HG03139 (cell line): ENCODE measurements around the gene MYO9B.
"Not testable (repeated sequence)": the region's sequence is repeated elsewhere in the genome, so short reads cannot be mapped to it uniquely, and the experiment has no call there.

Source experiments
- ATAC-seq: cut with Tn5 transposase; IDR thresholded peaks from one replicate; pipeline ENCODE4 v1.9.1; 2021; ENCODE audit not compliant: unreplicated experiment

The MYO9B gene

DNA sequence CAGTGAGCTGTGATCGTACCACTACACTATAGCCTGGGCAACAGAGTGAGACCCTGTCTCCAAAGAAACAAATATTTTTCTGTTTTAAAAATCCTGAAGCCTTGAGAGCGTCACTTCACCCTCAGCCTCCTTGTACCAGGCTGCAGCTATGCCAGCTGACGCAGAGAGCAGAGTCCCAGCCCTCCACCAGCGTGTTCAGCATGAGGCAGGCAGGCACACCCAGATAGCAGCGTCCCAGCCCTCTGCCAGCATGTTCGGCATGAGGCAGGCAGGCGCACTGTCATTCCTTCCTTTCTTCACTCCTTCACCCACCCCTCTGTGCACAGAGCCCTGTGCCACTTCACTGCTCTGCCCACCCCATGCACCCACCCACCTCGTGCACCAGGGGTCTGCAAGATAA is 96.3 kb downstream of the MYO9B start:
- ATAC-seq, result no peak

DNA sequence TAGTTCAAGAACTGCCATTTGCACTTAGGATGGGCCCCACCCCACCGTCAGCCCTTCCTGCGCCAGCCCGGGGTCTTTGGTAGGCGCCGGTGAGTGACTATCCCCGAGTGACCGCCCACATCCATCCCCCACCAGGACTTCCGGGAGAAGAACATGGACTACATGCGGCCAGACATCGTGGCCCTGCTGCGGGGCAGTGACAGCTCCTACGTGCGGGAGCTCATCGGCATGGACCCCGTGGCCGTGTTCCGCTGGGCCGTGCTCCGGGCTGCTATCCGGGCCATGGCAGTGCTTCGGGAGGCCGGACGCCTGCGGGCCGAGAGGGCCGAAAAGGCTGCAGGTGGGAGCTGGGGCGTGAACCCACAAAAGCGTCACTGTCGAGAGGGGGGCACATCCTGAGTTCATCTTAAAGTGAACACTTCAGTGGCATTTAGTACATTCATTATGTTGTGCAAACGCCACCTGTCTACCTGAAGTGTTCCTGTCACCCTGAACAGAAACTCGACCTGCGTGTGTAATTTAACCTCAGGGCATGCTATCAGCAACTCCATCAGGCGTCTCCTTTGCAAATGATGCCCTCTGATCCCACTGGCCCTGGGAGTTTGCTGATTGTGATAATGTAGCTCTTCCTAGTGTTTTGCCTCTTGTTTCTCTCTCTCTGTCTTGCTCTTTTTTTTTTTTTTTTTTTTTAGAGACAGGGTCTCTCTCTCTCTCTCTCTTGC is 97.2 kb downstream of the MYO9B start:
- ATAC-seq, result no peak

DNA sequence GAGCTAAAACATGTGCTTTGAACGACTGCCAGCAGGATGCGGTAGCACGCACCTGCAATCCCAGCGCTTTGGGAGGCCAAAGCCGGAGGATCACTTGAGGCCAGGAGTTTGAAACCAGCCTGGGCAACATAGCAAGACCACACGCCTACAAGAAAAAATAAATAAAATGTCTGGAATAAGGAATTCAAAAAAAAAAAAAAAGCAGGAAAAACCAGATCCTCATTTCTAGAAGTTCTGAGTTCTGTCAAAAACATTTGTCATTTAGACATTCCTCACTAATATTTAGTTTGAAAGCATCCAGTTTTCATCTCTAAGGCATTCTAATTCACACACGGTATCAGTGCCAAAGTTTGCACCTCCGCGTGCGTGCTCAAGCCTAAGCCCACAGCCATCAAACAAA is 102.7 kb downstream of the MYO9B start:
- ATAC-seq, result no peak

DNA sequence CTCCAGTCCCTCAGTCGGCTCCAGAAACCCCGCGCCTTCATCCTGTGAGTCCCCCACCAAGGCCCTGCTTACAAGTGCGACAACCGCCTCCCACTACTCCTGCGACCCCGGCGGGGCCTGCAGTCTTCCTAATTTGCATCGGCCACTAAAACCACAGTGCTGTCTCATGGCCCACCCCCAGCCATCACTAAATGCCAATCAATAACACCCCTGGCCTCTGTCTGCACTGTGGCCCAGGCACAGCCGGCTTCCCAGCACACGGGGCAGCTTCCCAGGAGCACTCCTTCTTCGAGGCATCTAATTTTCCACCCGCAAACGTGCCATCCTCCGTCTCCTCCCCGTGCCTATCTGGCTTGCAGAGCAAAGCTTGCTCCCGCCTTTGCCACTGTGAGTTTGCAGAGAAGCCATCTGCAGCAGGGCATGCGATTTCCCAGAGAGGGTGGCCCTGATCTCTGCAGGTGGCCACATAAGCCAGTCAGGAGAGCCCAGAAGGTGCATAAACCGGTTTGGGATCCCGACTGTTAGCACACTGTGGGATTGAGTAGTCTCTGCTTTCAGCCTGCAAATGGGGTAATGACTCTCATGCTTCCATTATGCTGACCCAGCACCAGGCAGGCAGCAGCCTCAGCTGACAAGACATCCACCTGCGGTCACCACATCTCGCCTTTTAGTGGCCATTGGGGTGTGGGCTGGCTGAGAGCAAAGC is 105.6 kb downstream of the MYO9B start:
- no peak for ATAC-seq

DNA sequence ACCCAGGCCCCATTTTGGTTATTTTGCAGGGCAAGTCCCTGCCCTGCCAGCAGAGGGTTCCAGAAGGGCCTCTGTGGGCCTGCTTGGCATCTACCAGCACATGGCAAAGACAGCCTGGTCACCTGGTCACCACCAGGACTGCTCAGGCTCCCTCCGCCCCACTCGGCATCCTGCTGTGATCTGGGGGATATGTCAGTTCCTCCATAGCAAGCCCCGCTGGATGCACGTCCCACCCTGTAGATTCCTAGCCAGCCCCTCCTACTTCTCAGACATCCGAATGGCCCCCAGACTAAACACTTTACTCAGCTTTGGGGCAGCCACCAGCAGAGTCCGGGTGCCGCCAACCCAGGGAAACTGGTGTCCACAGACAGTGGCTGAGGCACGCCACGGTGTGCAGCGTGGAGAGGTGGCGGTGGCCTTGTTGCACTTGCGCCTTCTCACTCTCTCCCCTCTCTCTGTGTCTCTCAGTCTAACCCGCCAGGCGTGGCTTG is 107.7 kb downstream of the MYO9B start:
- ATAC-seq, result no peak

DNA sequence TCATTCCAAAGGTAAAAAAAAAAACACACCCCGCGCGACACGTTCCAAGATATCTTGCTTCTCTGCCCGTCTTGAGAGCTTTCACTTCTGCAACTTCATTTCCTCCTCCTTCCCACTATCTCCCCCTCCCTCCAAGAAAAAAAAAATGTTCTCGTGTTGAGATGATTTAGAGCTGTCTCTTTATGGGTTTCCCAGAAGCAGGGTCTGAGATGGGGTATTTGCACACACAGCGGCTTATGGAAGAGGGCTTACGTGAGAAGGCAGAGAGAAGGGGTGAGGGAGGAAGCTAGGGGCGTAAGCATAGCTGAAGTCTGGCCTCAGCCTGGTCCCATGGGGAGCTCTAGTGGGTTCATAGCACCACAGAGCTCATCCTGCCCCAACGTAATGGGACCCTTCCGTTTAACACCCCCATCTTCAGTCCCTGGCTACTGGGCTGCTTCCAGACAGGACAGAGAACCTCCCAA is 108.3 kb downstream of the MYO9B start:
- ATAC-seq, result no peak

DNA sequence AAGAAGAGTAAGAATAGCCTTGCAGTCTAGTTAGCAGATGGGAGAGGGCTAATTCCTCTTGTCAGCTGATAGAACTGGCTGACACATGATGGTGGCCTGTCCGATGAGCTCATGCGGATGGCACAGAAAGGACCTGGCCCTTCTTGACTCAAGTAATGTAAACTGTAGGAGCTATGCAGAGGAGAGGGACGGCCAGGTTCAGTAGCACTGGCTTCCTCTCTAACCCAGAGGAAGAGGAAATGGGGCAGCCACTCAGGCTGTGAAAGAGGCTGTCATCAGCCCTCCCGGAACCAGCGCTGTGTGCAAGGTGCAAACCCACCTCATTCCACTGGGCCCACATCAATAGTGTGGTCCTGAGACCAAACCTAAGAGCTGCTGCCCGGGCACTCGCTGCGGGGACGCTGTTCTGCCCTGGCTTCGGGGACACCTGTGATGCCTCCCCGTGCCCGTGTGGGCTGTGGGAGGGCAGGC is 108.8 kb downstream of the MYO9B start:
- no peak for ATAC-seq

DNA sequence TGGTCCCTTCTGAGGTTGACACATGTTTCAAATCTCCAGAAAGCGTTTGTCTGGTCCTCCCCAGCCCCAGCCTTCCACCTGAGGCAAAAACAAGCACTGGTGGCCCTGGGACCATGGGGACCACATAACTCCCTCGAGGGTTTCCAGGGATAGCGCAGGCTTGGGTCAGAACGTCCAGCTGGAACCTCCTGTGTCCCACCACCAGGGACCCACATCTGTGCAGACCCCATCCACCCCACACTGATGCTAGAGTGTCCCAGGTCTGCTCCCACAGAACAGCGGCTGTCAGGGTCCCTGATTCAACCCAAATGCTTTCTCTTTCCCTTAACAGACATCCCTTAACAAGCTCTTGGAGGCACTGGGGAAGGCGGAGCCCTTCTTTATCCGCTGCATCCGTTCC is 110.0 kb downstream of the MYO9B start:
- ATAC-seq, result no peak

DNA sequence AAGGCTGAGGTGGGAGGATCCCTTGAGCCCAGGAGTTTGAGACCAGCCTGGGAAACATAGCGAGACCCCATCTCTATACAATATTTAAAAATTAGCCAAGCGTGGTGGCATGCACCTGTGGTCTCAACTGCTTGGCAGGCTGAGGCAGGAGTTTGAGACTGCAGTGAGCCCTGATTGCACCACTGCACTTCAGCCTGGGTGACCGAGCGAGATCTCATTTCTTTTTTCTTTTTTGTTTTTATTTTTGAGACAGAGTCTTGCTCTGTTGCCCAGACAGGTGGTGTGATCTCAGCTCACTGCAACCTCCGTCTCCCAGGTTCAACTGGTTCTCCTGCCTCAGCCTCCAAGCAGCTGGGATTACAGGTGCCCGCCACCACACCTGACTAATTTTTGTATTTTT is 116.2 kb downstream of the MYO9B start:
- ATAC-seq, result not testable (repeated sequence)

DNA sequence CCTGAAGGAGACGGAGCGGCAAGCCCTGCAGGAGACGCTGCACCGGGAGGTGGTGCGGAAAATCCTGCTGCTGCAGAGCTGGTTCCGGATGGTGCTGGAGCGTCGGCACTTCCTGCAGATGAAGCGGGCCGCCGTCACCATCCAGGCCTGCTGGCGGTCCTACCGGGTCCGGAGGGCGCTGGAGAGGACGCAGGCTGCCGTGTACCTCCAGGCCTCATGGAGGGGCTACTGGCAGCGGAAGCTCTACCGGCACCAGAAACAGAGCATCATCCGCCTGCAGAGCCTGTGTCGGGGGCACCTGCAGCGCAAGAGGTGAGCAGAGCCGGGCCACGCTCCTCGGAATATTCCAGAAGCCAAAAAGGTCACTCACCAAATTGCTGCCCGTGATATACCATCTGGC is 117.2 kb downstream of the MYO9B start:
- ATAC-seq, result no peak

DNA sequence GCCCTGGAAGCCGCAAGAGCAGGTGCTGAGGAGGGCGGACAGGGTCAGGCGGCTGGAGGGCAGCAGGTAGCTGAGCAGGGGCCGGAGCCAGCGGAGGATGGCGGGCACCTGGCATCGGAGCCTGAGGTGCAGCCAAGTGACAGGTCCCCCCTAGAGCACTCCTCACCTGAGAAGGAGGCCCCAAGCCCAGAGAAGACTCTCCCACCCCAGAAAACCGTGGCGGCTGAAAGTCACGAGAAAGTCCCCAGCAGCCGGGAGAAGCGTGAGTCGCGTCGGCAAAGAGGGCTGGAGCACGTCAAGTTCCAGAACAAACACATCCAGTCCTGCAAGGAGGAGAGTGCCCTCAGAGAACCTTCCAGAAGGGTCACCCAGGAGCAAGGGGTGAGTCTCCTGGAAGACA is 119.0 kb downstream of the MYO9B start:
- ATAC-seq, result no peak

DNA sequence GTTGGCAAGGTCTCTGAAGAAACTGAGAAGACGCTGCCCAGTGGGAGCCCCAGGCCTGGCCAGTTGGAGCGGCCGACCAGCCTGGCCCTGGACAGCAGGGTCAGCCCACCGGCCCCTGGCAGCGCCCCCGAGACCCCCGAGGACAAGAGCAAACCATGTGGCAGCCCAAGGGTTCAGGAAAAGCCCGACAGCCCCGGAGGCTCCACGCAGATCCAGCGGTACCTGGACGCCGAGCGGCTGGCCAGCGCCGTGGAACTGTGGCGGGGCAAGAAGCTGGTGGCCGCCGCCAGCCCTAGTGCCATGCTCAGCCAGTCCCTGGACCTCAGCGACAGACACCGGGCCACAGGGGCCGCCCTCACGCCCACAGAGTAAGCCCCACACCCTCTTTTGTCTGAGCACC is 119.5 kb downstream of the MYO9B start:
- ATAC-seq, result no peak

DNA sequence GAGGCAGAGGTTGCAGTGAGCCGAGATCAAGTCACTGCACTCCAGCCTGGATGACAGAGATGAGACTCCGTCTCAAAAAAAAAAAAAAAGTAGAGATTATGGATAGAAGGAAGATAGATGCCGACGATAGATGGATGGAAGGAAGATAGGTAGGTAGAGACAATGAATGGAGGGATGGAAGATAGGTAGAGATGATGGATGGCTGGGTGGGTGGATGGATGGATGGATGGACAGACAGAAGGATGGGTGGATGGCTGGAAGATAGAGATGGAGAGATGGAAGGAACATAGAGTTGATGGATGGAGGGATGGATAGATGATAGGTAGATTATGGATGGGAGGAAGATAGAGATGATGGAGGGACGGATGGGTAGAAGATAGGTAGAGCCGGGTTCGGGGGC is 121.0 kb downstream of the MYO9B start:
- ATAC-seq, result no peak

DNA sequence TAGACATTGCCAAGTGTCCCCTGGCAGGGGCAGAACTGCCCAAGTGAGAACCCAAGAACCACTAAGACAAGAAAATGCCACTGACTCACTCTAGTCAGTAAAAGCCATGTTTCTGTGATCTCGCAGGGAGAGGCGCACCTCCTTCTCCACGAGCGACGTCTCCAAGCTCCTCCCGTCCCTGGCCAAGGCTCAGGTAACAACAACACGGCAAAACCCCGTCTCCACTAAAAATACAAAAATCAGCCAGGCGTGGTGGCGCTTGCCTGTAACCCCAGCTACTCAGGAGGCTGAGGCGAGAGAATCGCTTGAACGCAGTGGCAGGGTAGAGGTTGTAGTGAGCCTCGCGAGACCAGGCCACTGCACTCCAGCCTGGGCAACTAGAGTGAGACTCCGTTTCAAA is 122.1 kb downstream of the MYO9B start:
- ATAC-seq, result no peak

DNA sequence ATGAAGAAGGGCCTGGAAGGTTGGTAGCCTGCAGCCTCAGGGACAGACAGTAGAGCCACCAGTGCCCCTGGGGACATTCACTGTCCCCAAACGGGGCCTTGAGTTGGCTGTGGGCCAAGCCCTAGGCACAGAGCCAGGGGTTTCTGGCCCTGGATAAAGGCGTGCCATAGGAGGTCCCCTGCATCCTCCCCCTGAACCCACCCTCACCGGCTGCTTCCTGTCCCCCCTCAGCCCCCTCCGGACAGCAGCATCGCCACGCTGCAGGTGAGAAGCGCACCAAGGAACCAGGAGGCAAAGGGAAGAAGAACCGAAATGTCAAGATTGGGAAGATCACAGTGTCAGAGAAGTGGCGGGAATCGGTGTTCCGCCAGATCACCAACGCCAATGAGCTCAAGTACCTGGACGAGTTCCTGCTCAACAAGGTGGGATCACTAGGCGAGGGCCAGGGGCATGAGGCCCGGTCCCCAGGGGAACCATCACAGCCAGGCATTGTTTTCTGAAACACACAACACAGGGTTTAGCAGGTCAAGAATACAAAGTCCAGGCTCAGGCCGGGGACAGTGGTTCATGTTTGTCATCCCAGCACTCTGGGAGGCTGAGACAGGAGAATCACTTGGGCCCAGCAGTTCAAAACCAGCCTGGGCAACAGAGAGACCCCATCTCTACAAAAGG is 125.0 kb downstream of the MYO9B start:
- ATAC-seq, result no peak

DNA sequence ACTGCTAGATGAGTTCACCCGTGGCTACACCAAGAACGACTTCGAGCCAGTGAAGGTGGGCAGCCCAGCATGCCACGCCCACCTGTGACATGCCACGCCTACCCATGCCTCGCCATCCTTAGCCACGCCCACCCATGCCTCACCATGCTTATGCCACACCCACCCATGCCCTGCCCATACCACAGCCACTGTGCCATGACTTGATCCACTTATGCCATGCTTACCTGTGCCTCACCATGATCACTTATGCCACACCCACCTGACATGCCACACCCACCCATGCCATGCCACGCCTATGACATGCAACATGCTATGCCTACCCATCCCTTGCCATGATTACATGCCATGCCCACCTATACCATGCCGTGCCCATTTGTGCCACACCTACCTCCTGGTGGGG is 126.7 kb downstream of the MYO9B start:
- no peak for ATAC-seq

DNA sequence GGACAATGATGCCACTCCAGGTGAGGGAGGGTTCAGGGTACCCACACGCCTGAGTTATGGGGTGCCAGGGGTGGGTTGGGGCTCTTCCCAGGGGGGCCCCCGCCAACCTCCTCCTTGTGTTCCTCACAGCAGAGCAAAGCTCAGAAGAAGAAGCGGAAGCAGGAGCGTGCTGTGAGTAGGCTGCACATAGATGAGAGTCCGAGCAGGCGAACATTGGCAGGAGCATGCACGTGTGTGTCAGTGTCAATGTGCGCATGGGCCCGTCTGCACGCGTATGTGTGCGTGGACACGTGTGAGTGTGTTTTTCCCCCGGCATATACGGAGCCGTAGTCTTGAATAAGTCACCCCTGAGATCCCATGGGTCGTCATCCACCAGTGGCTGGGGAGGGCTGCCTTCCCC is 127.1 kb downstream of the MYO9B start:
- no peak for ATAC-seq

DNA sequence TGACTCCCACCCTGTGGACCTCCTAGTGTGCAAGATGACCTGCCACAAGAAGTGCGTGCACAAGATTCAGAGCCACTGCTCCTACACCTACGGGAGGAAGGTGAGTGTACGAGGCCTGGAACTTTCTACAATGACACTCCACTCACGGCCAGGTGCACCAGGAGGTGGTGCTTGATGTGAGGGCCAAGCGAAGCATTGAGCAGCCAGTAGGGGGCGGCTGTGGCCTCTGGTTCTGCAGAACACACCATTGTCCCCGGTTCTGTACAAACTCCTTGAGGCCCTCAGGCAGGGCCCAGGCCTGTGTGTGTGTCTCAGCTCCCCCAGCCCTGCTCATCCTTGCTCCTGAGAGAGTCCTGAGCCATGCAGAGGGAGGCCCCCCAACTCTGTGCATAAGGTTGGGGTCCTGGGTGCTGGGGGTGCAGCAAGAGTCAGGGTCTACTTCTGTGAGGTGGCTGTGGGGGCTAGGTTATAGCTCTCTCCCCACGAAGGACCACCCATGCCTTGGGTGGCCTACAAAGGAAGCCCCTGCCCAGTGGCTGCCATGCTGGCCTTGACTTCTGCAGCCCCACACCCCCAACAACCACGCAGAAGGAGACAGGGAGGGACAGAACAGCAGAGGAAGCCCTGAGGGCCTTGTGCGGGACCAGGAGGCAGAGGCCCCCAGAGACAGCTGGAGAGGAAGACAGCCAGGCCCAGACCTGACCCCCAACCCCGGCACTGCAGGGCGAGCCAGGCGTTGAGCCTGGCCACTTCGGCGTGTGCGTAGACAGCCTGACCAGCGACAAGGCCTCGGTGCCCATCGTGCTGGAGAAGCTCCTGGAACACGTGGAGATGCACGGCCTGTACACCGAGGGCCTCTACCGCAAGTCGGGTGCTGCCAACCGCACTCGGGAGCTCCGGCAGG is 129.9 kb downstream of the MYO9B start:
- ATAC-seq, result no peak

DNA sequence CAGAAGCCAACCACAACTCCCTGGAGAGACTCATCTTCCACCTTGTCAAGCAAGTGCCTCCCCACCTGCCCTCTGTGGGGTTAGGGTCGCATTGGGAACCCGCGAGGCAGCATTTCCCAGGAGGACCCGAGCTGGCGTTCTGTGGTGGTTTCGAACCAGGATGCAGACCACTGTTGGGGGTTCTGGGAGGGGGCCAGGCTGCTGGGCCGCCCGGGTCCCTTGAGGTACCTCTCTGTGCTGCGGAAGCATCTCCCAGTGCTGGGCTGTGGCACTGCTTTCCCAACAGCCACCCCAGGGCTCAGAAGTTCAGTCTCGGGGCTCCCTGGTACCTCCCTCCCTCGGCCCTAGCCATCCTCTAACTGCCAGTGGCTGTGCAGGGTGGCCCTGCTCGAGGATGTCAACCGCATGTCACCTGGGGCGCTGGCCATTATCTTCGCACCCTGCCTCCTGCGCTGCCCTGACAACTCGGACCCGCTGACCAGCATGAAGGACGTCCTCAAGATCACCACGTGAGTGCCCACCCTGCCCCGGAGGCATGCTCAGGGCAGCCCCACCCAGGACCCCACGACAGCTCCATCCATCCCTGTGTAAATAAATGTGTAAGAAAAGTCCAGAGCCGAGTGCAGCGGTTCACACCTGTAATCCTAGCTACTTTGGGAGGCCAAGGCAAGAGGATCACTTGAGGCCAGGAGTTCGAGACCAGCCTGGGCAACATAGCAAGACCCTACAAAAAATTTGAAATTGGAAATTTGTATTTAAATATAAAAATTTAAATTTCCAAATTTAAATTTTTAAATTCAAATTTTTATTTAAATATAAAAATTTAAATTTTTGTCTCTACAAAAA is 131.4 kb downstream of the MYO9B start:
- ATAC-seq, result no peak
